Putamen (tissue), 1 donor: ENCODE data around the gene VWA5A.

Experiments used
- DNase-seq: peaks from one replicate; pipeline ENCODE4 v3.0.0-alpha.2; 2016; ENCODE audit warnings: low spot score

Gene VWA5A

DNA sequence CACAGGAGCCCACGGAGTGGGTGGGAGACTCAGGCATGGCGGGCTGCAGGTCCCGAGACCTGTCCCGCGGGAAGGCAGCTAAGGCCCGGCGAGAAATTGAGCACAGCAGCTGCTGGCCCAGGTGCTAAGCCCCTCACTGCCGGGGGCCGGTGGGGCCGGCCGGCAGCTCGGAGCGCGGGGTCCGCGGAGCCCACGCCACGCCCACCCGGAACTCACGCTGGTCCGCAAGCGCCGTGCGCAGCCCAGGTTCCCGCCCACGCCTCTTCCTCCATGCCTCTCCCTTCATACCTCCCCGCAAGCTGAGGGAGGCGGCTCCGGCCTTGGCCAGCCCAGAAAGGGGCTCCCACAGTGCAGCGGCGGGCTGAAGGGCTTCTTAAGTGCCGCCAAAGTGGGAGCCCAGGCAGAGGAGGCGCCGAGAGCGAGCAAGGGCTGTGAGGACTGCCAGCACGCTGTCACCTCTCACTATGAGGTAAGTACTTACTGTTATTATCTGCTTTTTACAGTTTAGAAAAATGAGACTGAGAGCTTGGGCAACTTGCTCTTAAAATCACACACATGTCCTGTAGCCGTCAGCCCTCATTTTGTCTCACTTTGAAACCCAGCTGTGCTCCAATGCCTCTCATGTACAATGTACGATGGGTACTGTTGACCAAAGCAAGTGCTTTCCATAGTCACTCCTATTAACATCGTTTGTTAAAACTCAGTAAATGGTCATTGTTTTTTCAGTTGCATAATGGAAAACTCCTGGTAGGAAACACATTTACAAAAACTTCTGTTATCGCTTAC is 55.7 kb downstream of the VWA5A start:
- no peak for DNase-seq

DNA sequence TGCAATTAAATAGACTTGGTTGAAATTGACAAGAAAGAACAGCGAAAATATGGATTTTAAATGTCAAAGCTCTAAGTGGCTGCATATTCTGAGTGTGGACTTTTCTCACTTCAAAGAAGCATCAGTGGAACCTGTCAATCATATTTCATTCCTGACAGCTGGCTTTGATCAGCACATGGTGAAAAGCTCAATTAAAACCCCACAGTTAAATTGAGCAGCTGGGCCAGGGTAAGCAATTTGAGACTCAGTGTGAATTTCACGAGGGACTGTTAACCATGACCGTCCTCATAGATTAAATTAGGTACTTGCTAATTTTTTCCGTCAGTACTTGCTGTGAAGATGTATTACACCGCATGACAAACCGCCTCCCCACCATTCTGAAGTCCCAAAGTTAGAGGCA is 56.9 kb downstream of the VWA5A start:
- DNase-seq = no peak

DNA sequence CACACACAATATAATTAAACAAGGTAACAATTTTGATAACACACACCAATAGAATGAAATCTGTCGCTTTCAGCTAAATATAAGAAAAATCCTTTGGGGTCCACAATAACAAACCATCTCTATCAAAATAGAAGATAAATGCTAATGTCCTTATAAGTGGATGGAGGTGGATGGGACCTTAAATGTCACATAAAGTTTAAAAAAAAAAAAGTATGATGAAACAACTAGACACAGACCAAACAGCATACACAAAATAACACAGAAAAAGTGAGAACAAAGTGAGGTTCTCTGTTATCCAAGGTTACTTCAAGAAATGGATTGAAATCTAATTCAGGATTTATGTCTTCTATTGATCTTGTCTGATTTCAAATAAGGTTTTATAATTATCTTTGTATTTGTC is 57.3 kb downstream of the VWA5A start:
- DNase-seq = no peak

DNA sequence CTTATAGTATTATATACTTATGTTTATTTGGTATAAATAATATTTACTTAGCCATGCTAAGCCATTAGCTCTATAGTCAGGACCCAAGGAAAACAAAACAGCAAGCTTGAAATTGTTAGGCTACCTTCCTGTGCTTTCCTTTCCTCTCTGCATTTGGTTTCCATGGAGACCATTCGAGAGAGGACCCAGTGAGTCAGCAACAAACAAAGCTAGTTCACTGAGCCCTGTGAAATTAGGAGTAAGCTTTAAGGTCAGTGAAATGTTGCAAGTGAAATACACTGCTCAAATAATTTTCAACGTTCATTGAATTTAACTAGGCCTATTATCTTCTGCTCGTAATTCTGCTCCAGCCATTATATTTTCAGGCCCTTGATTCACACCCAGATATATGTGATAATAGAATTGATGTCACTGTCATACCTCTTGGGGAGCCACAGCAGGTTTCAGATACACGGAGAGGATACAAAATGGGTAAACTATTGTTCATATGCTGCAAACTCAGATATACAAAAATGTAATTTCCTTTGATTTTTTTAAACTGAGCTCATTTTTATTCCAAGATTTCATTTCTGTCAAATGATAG is 58.8 kb downstream of the VWA5A start:
- DNase-seq = peak; percentile 11

DNA sequence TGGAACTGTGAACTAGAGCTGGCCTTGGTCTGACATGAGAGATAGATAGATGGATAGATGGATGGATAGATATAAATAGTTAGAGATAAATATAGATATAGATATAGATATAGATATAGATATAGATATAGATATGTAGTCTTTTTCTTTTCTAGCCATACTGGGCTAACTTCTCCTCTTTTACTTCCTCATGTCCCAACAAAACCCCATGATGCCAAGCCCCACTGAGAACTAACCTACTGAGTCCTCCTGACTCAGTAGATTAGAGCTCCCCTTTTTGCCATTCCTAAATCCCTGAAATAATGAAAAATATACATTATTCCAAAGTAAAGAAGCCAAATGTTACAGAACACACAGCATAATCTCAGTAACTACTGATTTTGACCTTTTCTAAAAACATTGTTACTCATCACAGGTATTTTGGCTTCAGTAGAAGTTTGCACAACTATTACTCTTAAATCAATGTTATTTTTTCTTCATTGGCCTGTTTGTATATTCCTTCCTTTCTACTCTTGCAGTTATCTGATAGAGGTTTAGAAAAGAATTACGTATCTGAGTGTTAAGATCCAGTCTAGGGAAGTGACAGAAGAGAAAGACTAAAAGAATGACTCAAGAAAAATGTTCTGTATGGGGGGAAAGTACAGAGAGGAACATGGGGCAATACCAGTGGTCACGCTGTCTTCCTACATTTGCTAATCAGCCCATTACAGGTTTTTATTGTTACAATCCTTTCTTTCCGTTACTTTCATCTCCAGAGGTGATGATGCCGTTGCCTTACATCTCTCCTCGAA is 61.9 kb downstream of the VWA5A start:
- no peak for DNase-seq

DNA sequence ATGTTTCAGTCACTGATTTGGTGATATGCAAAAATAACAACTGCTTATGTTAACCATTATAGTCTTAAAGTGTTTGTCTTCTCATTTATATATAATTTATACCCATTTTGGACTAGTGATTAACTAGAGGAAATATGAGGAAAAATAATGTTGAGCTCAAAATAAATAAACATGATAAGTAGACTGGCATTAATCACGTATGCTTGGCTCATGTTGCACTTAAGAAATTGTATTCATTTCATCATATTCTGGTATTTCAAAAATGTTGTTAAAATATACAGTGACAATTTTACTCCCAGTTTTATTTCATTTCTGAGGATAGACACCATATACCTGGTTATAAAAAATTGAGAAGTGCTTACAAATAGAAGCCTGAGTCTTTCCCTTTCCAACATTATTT is 64.1 kb downstream of the VWA5A start:
- no peak for DNase-seq

DNA sequence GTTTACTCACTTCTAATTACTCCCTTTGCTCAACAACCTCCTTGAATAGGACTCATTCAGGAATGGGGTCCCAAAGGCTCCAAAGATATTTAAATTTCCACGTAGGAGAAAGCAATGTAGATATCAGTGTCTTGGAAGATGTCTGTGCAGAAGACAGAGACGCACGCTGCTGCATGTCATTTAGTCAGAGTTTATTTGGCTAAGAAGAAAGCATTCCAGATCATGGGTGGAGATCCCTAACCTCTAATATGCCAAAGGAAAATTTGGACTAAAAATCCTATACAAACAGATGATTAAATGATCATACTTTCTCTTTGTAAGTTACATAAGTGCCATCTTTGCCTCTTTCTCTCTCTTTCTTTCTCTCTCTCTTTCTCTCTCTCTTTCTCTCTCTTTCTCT is 67.8 kb downstream of the VWA5A start, which contains the start of gene OR10D3:
Gene OR10D3 (plus strand): TSS at position 278 of the 400 bp plus-strand sequence. CDS start 1,925 bp downstream, outside the sequence.
- no peak for DNase-seq

DNA sequence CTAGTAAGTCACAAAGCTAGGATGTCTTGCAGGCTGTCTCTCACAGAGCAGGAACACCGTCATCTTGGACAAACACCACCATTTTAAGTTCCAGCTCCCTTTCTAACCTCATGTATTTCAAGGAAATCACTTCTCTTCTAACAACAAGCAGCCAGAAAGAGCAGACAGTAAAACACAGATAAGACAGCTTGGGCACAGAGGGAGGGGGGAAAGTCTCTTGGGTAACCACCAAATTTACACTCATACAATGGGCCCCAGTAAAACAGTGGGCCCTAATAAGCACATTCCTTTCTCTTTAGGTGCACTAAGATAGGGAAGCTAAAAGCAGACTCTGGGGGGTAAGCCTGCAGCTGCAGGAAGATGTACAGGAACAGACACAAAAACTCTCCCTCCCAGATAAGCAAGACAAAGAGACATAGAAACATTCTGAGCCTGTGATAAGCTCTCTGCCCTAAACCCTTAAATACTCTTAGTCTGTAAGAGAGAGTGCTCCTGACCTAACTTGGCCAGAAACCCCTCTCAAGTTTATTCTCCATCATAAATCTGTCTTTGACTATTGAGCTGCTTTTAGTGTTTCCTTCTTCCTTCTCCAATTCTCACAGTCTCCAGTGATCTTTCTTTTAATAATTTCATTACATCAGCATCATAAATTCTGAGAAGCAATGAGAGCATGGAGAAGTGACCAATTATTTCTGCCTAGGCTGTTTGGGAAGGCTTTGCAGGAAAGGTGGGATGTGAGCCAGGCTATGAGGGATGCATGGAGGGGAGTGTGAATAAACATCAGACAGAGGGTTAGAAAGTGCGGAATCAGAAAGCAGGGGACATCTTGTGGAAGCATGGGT is 75.3 kb downstream of the VWA5A start:
- DNase-seq = no peak

DNA sequence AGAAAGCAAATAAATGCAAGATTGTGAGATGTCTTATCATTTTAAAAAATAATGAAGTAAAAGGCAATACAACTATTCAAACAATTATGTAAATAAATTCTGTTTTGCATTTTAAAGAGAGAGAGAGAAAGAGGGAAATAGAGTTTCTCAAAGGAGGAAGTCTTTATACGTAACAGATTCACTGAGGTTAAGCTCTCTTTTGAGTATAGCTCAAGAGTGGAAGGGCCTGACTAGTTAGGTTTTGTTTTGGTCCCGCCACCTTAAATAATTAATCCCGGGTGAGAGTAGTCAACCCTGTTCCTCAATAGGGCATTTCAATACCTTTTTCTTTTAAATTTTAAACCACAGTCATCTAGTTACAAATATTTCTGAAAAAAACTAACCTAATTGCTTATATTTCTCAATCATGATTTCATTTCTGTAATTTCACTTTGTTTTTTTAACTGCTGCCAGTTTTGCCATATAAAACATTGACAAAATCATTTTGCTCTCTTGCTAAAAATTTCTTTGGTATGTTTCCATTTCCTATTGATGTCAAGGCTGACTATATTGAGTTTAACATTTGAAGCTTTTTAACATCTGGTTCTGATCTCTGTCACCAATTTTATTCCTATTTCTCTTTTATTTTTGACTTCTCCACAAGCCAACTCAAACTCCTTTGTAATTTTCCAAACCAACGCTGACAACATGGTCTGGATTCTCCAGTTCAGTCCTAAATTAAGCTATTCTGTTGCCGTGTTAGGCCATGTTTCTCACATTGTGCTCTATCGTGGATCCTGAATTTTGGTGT is 78.2 kb downstream of the VWA5A start:
- no peak for DNase-seq

DNA sequence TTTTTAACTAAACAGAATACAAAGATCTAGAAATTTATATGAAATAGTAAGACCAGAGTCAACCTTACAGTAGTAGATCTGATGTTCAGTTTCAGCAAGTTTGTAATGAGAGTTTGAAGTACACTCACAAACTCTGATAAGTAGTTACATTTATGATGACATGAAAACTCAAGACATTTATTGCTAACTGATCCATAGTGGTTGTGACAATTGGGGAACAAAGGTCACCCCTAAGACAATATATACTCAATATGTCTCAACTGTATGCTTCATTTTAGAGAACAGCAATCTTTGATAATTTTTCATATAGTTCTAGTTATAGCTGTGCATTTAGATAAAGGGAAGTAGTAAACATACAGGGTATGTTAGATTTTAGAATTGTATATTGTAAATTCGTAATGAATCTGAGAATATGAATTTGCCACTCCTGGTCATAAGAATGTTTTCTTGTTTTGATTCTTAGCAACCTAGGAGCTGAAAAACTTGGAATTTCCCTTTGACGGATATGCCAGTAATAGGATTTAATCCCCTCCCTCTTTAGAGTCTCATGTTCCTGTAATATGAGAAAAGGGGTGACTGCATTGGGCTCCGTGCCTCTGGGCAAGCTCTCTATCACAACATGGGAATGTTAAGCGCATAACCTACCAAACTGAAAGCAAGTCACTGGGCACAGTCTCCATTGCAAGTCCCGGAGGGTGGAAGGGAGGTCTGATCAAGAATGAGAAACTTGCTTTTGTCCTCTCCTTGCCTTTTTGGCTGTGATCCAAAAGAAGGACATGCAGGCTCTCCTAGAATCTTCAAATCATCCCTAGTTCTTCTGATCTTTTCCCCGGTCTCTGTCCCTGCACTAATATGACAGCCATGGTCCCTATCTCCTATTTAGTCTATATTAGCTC is 79.3 kb downstream of the VWA5A start:
- DNase-seq = no peak

DNA sequence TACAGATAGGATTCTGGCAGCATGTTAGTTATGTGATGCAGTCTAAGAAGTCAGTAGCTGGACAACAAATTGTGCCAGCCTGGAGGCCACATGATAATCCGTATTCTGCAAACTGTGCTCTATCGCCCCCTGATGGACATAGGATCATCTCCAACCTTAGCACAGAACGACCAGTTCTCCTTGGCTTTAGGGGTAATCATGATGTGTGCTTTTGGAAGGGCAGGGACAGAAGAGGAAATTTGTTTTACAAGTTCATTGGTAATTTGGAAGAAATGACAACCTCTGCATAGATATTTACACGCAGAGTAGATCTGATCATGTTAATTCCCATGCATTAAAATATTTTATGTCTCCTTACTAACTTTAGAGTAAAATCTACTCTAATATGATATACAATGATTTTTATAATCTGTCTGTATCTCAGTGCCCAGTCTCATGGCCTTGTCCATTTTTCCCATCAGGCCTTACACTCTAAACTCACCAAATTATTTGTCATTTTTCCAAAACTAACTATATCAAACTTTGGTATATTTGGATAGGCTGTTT is 80.0 kb downstream of the VWA5A start:
- no peak for DNase-seq
